ENCODE data around the gene FRG2. TPM values are rescaled to one million over a fixed set of nuclear protein-coding genes. Genes with fewer than 3 reads are reported as not detected.
A peak's percentile ranks its signal among the peaks of the same experiment; 100 is the strongest.
"Not testable (repeated sequence)": the region's sequence is repeated elsewhere in the genome, so short reads cannot be mapped to it uniquely, and the experiment has no call there.

Gene FRG2
- total RNA-seq, 4 donors from 2014 or later: not detected

DNA sequence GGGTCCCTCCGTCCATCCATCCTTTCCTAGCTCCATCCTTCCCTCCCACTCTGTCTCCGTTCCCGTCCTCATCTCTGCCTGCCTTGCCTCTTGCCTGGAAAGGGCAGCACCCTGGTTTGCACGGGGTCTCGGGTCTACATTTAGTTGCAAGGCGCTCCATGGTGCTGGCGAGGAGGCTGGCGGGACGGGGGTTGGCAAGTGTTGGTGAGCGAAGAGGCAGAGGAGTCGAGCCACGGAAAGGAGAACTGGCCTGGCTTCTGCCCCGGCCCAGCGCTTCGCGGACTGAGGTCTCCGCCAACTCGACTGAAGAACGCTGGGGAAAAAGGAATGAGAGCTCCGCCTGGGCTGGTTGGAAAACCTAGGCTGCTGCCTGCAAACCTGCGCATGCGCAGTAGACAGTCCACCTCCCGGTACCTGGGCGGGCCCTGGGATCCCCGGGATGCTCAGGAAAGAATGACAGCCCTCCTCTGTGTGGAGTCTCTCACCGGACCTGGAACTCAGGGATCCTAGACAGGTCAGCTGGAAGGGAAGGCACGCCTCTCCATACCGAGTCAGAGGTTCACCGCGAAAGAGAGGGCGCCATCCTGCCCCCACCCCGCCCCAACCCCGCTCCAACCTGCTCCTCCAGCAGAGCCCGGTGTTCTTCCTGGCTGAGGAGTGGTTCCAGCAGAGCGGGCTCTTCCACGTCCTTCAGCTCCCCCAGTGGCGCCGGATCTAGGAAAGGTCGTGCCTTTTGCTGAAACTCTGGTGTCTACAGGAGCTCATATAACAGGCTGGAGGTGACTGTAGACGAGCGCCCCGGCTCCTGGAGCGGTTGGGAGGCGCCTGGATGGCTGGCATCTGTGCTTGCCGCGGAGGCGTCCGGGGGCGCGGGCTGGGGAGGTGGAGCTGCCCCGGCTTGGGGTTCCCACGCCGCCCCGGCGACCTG lies 6.0 kb downstream of the FRG2 start:
- no peak overlapping the region for H3K27ac ChIP-seq
- H3K4me3 ChIP-seq: peak overlapping the region in 1 of 4 donors; percentile 40
- TF ChIP-seq POLR2A (IDR thresholded peaks at IDR 0.05) (no peak), EP300 (IDR thresholded peaks at IDR 0.05) (no peak)
- TF ChIP-seq, protein P1, sequence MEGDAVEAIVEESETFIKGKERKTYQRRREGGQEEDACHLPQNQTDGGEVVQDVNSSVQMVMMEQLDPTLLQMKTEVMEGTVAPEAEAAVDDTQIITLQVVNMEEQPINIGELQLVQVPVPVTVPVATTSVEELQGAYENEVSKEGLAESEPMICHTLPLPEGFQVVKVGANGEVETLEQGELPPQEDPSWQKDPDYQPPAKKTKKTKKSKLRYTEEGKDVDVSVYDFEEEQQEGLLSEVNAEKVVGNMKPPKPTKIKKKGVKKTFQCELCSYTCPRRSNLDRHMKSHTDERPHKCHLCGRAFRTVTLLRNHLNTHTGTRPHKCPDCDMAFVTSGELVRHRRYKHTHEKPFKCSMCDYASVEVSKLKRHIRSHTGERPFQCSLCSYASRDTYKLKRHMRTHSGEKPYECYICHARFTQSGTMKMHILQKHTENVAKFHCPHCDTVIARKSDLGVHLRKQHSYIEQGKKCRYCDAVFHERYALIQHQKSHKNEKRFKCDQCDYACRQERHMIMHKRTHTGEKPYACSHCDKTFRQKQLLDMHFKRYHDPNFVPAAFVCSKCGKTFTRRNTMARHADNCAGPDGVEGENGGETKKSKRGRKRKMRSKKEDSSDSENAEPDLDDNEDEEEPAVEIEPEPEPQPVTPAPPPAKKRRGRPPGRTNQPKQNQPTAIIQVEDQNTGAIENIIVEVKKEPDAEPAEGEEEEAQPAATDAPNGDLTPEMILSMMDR (IDR thresholded peaks at IDR 0.05): no peak
- DNase-seq (ENCODE audit: low spot score in 2 of 2): no peak
- H3K4me1 ChIP-seq: peaks cover 0 to 49% (median 6%) of the 10 kb centered on the region in 4 donors
- H3K27me3 ChIP-seq: peaks cover 0 to 62% of the 10 kb centered on the region in 2 donors
- no peaks in the 10 kb centered on the region for H3K36me3 ChIP-seq
- no peaks in the 10 kb centered on the region for H3K9me3 ChIP-seq
- 6% methylated on average over 37 to 43 of the region's 55 CpGs for WGBS, 2 donors

DNA sequence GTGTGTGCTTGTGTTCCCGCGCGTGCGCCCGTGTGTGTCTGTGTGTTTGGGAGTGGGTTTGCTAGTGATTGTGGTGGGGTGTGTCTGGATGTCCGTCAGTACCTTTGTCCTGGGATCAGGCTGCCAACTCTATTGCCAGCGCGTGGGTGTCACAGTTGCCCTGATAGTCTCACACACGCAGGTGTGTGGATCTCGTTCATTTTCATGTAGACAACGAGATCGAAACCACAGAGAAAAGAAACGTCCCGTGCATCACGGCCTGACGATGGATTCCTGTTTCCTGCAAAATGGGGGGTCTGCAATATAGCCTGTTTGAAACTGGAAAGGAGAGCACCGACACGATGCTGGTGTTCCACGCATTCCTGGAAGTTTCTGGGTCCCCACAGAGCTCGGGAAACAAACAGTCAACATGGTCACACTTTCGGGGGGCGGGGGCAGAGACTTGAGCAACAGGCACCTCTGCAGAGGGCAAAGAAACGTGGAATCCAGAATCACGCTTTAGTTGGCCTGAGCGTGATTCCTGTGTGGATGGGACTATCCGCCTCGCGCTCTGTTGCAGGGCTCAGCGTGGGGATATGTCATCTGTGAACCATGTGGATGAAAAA lies 7.1 kb downstream of the FRG2 start:
- DNase-seq (ENCODE audit: low spot score in 2 of 2): not testable (repeated sequence)

DNA sequence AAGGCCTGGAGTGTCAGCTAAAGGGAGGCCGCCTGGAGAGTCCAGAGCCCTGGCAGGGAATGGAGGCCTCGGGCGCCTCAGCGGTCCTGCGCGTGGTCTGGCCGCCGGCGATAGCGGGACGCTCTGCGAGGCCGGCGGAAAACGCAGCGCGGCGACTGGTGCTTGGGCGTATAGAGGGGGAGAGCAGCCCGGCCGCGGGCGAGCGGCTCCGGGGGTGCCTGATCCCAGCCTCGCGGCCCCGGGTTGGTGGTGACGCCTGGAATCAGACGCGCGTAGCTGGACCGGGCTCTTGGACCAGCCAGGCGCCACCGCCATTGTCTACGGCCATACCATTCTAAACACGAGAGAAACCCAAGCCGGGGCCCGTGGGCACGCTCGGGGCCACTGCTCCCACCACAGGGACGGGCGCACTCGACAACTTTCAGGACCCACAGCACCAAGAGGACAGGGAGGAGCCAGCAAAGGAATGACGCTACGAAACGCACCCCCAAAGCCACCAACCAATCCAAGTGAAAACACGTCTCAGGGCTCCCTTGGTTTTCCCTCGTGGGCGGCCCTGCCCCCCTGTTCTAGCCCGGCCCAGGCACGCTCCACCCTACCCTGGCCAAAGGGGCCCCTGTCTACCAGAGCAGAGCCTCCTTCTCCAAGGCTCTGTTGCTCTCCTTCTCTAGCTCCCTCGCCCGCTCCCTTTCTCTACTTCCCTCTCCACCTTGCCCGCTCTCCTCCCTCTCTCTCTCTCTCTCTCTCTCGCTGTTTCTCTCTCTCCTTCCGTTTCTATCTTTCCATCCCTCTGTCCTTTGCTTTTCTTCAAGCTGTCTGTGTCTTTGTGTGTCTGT lies 7.8 kb downstream of the FRG2 start:
- H3K4me3 ChIP-seq: peak overlapping the region in 1 of 4 donors; percentile 12

More for the DNA sequence above, 7.1 kb downstream of the FRG2 start:
- 19 to 20% methylated on average over 29 of the region's 29 CpGs for WGBS, 2 donors
- peaks cover 0 to 70% of the 10 kb centered on the region in 2 donors for H3K27me3 ChIP-seq
- H3K36me3 ChIP-seq, H3K4me3 ChIP-seq, H3K27ac ChIP-seq, H3K9me3 ChIP-seq: not testable (repeated sequence)
- H3K4me1 ChIP-seq: peaks cover 0 to 59% (median 6%) of the 10 kb centered on the region in 4 donors

DNA sequence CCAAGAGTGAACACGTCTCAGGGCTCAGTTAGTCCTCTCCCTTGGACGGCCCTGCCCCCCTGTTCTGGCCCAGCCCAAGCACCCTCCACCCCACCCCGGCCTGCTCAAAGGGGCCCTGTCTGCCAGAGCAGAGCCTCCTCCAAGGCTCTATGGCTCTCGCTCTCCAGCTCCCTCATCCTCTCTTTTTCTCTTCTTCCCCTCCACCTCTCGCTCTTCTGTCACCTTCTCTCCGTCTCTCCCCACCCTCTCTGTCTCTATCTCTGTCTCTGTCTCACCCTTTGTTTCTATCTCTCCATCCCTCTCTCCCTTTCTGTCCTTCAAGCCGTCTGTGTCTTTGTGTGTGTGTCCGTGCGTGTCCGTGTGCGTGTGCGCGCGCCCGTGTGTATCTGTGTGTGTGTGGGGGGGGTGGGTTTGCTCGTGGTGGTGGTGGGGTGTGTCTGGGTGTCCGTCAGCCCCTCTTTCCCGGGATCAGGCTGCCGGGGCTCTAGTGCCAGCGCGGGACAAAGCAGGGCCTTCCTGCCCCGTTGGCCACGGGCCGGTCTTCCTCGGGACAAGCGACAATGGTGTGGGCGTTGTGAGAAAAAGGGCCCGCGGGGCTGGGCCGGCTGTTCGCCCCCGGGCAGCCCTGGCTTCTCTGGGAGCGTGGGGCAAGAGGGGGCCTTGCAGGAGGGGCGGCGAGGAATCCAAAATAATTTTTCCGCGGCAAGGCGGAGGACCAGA lies 8.7 kb downstream of the FRG2 start:
- TF ChIP-seq POLR2A (IDR thresholded peaks at IDR 0.05) (no peak), EP300 (IDR thresholded peaks at IDR 0.05) (no peak)
- TF ChIP-seq, protein P1 (IDR thresholded peaks at IDR 0.05): no peak
- Histone ChIP-seq H3K27me3 (peaks cover 0 to 75% of the 10 kb centered on the region in 2 donors), H3K9me3 (peaks cover 0 to 5% (median 0%) of the 10 kb centered on the region in 4 donors), H3K4me3 (no peak overlapping the region), H3K27ac (no peak overlapping the region), H3K4me1 (peaks cover 0 to 63% (median 6%) of the 10 kb centered on the region in 4 donors), H3K36me3 (no peaks in the 10 kb centered on the region)
- WGBS, 2 donors: 8 to 11% methylated on average over 33 to 38 of the region's 38 CpGs
- no peak for DNase-seq (ENCODE audit: low spot score in 2 of 2)

More for the DNA sequence above, 7.8 kb downstream of the FRG2 start:
- WGBS, 2 donors: 5 to 7% methylated on average over 34 to 37 of the region's 57 CpGs
- H3K4me1 ChIP-seq: peaks cover 0 to 63% (median 6%) of the 10 kb centered on the region in 4 donors
- no peaks in the 10 kb centered on the region for H3K36me3 ChIP-seq
- DNase-seq (ENCODE audit: low spot score in 2 of 2): no peak
- peaks cover 0 to 1% (median 0%) of the 10 kb centered on the region in 4 donors for H3K9me3 ChIP-seq
- peaks cover 0 to 77% of the 10 kb centered on the region in 2 donors for H3K27me3 ChIP-seq
- H3K27ac ChIP-seq: no peak overlapping the region
- TF ChIP-seq EP300 (IDR thresholded peaks at IDR 0.05): no peak
- no peak for TF ChIP-seq POLR2A (IDR thresholded peaks at IDR 0.05)
- TF ChIP-seq, protein P1 (IDR thresholded peaks at IDR 0.05): no peak

Data from tibial nerve (tissue), 4 donors.